ENCODE results near the gene TMEM61. TPM values are rescaled to one million over a fixed set of nuclear protein-coding genes. Genes with fewer than 3 reads are reported as not detected.

TMEM61 gene
- total RNA-seq, 1 donor from 2014 or later, result not detected

DNA sequence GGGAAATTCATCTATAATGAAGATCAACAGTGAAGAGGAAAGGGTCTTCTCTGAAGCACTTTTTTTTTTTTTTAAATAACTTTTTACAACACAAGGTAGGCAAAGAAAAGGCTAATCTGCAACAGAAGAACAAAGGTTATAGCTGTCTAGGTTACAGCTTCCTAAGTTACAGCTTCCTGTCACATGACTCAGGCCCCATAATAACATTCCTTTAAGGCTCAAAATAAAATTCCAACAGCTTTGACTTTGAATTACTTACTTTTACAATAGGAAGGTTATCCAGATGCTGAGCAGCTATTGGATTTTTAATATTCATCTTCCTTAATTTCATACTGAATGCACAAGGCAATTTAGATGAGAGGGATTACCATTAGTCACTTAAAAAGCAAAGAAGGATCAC, 40.4 kb upstream of the TMEM61 start:
- Histone ChIP-seq H3K4me3 (no peak overlapping the region), H3K36me3 (no peaks in the 10 kb centered on the region), H3K9me3 (replicated peaks) (no peaks in the 10 kb centered on the region), H3K27ac (replicated peaks) (no peak overlapping the region), H3K4me1 (peaks cover 3% of the 10 kb centered on the region), H3K27me3 (ENCODE audit: low read depth) (no peaks in the 10 kb centered on the region)
- no peak for DNase-seq
- intact Hi-C loops (cut with micrococcal nuclease), result no loop called here
- TF ChIP-seq, protein P1, sequence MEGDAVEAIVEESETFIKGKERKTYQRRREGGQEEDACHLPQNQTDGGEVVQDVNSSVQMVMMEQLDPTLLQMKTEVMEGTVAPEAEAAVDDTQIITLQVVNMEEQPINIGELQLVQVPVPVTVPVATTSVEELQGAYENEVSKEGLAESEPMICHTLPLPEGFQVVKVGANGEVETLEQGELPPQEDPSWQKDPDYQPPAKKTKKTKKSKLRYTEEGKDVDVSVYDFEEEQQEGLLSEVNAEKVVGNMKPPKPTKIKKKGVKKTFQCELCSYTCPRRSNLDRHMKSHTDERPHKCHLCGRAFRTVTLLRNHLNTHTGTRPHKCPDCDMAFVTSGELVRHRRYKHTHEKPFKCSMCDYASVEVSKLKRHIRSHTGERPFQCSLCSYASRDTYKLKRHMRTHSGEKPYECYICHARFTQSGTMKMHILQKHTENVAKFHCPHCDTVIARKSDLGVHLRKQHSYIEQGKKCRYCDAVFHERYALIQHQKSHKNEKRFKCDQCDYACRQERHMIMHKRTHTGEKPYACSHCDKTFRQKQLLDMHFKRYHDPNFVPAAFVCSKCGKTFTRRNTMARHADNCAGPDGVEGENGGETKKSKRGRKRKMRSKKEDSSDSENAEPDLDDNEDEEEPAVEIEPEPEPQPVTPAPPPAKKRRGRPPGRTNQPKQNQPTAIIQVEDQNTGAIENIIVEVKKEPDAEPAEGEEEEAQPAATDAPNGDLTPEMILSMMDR (IDR thresholded peaks at IDR 0.05; ENCODE audit: borderline replicate concordance), result no peak

DNA sequence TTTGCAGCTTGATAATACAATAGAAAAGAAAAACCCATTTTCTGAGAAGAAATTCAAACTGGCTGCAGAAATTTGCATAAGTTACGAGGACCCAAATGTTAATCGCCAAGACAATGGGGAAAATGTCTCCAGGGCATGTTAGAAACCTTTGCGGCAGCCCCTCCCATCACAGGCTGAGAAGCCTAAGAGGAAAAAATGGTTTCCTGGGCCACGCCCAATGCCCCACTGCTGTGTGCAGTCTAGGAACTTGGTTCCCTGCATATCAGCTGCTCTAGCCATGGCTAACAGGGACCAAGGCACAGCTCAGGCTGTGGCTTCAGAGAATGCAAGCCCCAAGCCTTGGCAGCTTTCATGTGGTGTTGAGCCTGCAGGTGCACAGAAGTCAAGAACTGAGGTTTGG, 37.5 kb upstream of the TMEM61 start:
- Histone ChIP-seq H3K9me3 (replicated peaks) (no peaks in the 10 kb centered on the region), H3K27me3 (ENCODE audit: low read depth) (no peaks in the 10 kb centered on the region), H3K27ac (replicated peaks) (no peak overlapping the region), H3K4me1 (peaks cover 3% of the 10 kb centered on the region), H3K36me3 (no peaks in the 10 kb centered on the region), H3K4me3 (no peak overlapping the region)
- DNase-seq, result no peak
- intact Hi-C loops (cut with micrococcal nuclease), result no loop called here
- TF ChIP-seq, protein P1 (IDR thresholded peaks at IDR 0.05; ENCODE audit: borderline replicate concordance), result no peak

DNA sequence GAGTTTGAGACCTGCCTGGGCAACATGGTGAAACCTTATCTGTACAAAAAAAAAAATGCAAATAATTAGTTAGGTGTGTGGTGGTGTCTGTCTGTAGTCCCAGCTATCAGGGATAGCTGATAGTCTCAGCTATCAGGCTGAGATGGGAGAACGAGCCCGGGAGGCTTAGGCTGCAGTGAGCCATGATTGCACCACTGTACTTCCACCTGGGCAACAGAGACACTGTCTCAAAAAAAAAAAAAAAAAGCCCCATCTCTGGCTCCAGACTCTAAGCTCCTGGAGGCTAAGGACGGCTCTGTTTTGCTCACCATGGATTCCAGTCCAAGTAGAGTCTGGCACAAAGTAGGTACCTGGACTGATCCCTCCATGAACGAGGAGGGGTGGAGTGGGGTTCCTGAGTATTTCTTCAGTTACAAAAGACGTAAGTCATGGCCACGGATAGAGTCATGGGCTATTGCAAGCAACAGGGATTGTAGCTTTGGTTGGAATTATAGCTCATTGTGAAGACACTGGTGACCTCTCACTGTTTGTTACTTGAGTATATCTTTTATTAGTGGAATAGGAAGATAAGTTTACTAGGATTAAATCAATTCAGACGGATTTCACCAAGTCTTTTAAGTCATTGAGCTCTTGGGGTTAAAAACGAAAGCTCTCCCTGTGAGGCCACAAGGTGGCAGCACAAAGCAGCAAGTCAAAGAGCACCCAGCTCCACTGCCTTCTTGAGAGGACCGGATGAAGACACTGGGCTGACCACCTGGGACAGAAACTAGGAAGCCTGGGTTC, 35.6 kb upstream of the TMEM61 start:
- Histone ChIP-seq H3K27ac (replicated peaks) (no peak overlapping the region), H3K27me3 (ENCODE audit: low read depth) (no peaks in the 10 kb centered on the region), H3K4me3 (no peak overlapping the region), H3K4me1 (peaks cover 3% of the 10 kb centered on the region), H3K9me3 (replicated peaks) (no peaks in the 10 kb centered on the region), H3K36me3 (no peaks in the 10 kb centered on the region)
- TF ChIP-seq, protein P1 (IDR thresholded peaks at IDR 0.05; ENCODE audit: borderline replicate concordance), result peak; percentile 88
- intact Hi-C loops (cut with micrococcal nuclease), result no loop called here
- peak; percentile 66 for DNase-seq

DNA sequence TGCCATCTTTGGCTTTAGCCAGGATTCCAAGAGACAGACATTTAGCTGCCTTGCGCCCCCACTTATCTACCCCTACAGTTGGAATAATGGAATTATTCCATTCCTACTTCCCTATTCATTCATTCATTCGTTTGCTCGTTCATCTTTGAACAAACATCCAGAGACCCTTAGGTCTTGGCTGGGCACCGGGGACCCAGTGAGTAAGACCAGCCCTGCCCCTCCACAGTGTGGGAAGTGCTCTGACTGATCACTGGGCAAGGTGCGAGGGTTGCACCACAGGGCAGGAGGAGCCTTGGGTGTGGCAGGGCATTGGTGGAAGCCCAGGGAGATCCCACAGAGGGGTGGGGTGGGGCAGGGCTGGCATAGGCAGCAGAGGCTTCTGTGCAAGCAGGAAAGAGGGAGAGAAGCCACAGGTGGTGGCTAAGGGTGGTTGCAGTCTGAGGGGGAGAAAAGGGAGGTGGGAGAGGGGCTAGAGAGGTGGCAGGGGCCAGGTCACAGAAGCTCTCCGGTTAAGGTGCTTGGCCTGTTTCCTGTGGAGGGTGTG, 35.0 kb upstream of the TMEM61 start:
- Histone ChIP-seq H3K4me1 (peaks cover 5% of the 10 kb centered on the region), H3K27ac (replicated peaks) (no peak overlapping the region), H3K9me3 (replicated peaks) (no peaks in the 10 kb centered on the region), H3K4me3 (no peak overlapping the region), H3K36me3 (no peaks in the 10 kb centered on the region), H3K27me3 (ENCODE audit: low read depth) (no peaks in the 10 kb centered on the region)
- intact Hi-C loops (cut with micrococcal nuclease), result no loop called here
- TF ChIP-seq, protein P1 (IDR thresholded peaks at IDR 0.05; ENCODE audit: borderline replicate concordance), result peak; percentile 4
- DNase-seq, result no peak

DNA sequence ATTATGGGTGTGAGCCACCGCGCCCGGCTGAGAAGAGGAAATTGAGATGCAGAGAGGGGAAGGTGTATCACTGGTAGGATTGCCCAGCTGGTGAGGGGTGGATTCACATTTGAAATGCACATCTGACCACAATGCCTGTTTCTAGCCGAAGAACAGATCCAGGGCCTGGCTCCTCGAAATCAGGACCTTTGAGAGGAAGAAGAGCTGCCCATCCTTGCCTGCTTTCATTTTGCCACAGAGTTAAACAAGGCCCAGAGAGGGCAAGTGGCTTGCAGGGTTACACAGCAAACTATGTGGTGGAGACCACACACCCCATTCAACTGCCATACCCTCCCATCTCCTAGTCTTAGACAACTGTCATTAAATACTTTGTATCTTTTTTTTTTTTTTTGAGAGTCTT, 32.9 kb upstream of the TMEM61 start:
- no peaks in the 10 kb centered on the region for H3K9me3 ChIP-seq (replicated peaks)
- no peaks in the 10 kb centered on the region for H3K27me3 ChIP-seq (ENCODE audit: low read depth)
- no peaks in the 10 kb centered on the region for H3K36me3 ChIP-seq
- H3K4me1 ChIP-seq, result peaks cover 10% of the 10 kb centered on the region
- TF ChIP-seq, protein P1 (IDR thresholded peaks at IDR 0.05; ENCODE audit: borderline replicate concordance), result no peak
- no peak overlapping the region for H3K27ac ChIP-seq (replicated peaks)
- H3K4me3 ChIP-seq, result no peak overlapping the region
- intact Hi-C loops (cut with micrococcal nuclease), result no loop called here
- DNase-seq, result no peak
